Measurements from ENCODE around the gene IMMP1L.

The IMMP1L gene

GRCh38 chr11:31474083-31474482 is 35.3 kb downstream of the IMMP1L start:
- DNase-seq (ENCODE audit: low spot score): no peak

DNA sequence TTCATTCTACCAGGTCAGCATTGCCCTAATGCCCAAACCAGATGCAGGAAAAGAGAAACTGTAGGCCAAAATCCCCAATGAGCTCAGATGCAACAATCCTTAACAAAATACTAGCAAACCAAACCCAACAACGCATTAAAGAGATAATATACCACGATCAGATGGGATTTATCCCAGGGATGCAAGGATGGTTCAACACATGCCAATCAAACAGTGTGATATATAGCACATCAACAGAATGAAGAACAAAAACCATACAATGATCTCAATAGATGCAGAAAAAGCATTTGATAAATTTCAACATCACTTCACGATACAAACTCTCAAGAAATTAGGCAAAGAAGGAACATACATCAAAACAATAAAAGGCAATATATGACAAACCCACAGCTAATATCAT is 45.0 kb downstream of the IMMP1L start:
- DNase-seq (ENCODE audit: low spot score): no peak

- no peak for DNase-seq (ENCODE audit: low spot score)
Observed at GRCh38 chr11:31455177-31455576, 54.2 kb downstream of the IMMP1L start.

DNA sequence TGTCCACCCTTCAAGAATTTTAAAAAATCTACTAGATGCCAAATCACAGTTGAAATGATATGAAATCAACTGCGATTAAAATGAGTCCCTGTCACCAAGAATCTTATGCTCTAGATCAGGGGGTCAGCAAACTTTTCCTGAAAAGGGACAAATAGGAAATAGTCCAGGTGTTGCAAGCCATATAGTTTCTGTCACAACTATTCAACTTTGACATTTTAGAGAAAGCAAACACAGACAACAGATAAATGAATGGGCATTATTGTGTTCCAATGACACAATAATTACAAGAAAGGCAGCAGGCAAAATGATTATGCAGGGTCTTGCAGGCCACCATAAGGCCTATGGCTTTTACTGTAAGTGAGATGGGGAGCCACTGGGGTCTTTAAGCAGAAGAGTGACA is 58.6 kb downstream of the IMMP1L start:
- DNase-seq (ENCODE audit: low spot score): no peak

- no peak for DNase-seq (ENCODE audit: low spot score)
Observed at GRCh38 chr11:31449040-31449439, 60.4 kb downstream of the IMMP1L start.

GRCh38 chr11:31445621-31446020 is 63.8 kb downstream of the IMMP1L start:
- no peak for DNase-seq (ENCODE audit: low spot score)

DNA sequence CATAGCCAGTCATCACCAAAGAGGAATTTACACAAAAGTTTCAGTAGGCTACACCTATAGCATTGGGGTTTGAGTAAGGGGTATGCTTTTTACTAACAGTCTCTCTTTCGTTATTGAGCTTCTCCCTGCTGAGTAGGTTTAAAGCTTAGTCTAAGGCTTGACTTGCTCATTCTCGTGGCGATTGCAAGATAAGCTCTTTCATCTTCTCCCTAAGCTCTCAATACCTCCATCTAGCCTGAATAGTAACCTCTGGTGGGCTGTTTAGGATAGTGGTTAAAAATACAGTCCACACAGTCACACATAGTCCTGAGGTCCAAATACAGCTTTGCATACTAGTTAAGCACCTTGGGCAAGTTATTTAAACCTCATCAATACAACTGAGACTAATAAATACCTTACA is 65.6 kb downstream of the IMMP1L start:
- DNase-seq (ENCODE audit: low spot score): no peak

- no peak for DNase-seq (ENCODE audit: low spot score)
Observed at GRCh38 chr11:31442086-31442485, 67.3 kb downstream of the IMMP1L start.

GRCh38 chr11:31441296-31441695 is 68.1 kb downstream of the IMMP1L start:
- no peak for DNase-seq (ENCODE audit: low spot score)

- DNase-seq (ENCODE audit: low spot score): no peak
Observed at GRCh38 chr11:31437742-31438435, 71.5 kb downstream of the IMMP1L start.

GRCh38 chr11:31433851-31434250 is 75.6 kb downstream of the IMMP1L start:
- no peak for DNase-seq (ENCODE audit: low spot score)

GRCh38 chr11:31424652-31425051 is 84.8 kb downstream of the IMMP1L start:
- no peak for DNase-seq (ENCODE audit: low spot score)

GRCh38 chr11:31422703-31423102 is 86.7 kb downstream of the IMMP1L start:
- no peak for DNase-seq (ENCODE audit: low spot score)

GRCh38 chr11:31421820-31422219 is 87.6 kb downstream of the IMMP1L start:
- DNase-seq (ENCODE audit: low spot score): no peak

DNA sequence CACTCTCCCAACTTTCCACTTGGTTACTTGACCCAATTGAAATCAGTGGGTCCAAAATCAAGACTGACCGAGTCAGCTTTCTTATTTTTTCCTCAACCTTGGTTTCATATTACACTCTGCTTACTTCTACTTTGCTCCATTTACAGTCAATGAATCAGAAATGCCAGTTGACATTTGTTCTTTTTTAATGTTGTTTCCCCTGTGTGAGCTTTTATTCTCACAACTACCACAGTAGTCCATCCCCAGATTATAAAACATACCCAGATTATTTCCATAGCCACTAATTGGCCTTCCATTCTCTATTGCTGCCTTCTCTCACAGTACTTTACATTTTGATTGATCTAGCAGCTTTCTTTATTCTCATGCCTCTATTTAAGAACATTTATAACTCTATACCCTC is 89.8 kb downstream of the IMMP1L start:
- DNase-seq (ENCODE audit: low spot score): no peak

DNA sequence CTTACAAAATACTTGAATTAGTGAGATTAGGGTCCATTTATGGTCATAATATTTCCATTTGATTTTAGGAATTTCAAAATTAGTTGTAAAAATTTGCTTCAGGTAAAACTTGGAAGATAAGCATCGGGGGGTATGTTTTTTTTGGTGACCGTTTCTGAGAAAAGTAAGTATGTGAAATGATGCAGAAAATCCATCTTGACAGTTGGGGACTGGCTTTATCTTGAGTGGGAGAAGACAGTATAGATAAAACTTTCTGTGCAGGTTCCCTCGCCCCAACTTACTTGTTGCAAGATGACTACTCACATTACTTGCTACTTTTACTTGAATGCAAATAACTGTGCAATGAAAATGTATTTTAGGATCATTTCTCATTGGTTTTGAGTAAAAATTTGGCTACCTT is 90.3 kb downstream of the IMMP1L start:
- DNase-seq (ENCODE audit: low spot score): no peak

GRCh38 chr11:31417816-31418215 is 91.6 kb downstream of the IMMP1L start:
- no peak for DNase-seq (ENCODE audit: low spot score)

DNA sequence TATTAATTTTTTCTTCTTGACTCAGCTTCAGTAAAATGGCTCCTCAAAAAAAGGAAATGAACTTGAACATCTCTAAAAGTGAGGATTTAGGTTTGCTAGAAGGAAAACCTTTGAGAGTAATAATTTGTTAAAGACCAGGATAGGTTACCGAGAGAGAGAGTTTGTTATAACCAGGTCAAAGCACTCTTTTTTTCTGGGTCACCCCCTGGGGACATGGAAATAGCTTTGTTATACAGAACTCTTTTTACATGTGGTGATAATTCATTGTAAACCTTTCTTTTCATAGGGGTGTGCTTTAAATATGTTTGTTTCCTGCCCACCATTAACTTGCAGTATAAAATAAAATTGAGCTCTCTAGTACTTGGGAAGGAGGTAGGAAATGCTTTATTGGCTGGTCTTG is 92.1 kb downstream of the IMMP1L start:
- no peak for DNase-seq (ENCODE audit: low spot score)

DNA sequence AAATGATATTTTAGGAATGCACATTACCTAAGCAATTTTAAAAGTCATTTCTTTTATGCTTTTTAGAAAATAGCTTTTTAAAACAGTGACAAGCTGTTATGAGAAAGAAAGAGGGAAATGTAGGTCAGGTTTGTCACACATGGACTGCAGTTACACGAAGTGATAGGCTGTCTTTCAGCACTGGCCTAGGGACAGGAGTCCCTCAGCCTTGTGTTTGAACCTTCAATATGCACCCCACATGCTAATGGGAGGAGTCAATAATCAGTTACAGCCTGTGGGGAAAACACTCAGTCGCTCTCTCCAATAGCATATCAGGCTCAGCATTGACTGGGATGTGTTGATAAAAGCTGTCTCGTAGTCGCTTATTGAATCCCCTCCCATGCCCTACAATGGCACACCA is 94.0 kb downstream of the IMMP1L start:
- DNase-seq (ENCODE audit: low spot score): no peak

DNA sequence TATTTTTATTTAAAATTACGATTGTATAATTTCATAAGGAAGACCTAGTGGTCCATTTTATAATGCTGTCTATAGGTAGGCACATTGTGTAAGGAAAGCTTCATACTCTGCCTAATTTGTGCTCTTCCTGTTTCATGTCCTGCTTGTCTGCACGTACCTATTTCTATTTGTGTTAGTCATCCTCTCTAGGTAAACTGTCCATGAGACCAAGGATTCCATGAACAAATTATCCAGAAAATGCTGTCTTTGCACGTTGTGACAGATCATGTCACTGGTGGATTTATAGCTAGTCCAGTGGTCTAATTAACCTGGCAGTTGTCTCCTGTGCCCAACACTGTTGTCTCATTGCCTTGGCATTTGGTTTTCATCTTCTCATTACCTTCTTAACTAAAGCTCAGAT is 95.1 kb downstream of the IMMP1L start:
- no peak for DNase-seq (ENCODE audit: low spot score)

GRCh38 chr11:31412946-31413345 is 96.5 kb downstream of the IMMP1L start:
- no peak for DNase-seq (ENCODE audit: low spot score)

GRCh38 chr11:31408201-31408600 is 101.2 kb downstream of the IMMP1L start:
- no peak for DNase-seq (ENCODE audit: low spot score)

GRCh38 chr11:31404614-31405013 is 104.8 kb downstream of the IMMP1L start:
- DNase-seq (ENCODE audit: low spot score): no peak

DNA sequence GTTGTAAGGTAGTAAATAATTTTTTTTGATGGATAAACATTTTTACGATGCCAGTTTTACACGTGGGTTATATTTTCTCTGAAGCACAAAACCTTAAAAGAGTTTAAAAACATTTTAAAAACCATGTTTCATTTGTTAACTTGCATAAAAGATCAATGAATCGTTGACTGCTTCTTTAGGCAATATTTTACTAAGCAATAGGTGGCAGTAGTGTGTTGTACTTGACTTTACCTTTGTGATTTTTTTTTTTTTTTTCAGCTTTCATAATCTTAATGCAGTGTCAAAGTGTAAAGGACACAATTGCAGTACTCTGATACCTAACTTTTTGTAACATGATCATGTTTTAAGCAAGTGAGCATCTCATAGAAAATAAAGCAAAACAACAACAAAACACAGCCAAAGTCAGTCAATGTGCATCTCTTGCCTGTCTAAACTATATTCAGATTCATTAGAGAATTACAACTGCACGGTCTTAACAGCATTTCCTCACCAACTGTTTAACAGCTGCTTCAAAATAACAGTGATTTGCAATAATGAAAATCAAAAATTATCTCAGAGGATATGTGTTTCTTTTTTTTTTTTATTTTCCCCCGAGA is 112.1 kb downstream of the IMMP1L start:
- no peak for DNase-seq (ENCODE audit: low spot score)
